ENCODE measurements around the gene LIPM.

DNA sequence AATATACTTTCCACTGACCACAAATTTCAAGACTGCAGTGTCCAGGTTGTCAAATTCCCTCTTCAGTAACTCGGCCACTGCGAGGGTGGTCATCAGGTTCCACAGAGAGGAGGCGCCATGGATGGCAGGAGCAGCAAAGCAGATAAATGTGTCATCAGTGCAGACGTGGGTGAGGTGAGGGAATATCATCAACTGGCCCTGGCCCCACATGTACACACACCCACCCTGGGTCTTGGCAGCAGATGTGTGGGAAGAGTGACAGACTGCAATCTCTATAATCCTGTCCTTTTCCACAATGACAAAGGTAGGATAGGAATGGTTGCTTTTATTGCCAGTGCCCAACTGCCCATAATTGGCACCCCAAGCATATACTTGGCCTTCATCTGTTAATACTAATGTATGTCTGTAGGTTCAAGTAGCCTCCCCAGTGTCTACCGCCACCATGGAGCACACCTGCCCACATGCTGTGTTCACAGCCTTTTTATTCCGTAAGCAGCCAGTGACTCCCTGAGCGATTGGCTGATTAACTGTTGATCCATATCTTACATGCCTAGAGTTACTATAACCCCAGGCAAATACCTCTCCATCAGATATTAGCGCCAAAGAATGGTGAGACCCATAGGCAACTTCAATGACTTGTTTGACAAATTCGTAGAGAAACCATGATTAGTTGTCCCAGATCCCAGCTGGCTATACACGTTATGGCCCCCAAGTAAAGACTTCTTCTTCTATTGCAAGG lies 16.3 kb upstream of the LIPM start:
- TF ChIP-seq IRF1 (CRISPR knock-in tag; IDR thresholded peaks at IDR 0.05; ENCODE audit: low read depth) (no peak), HMGXB4 (CRISPR knock-in tag; IDR thresholded peaks at IDR 0.05; ENCODE audit: borderline replicate concordance in 1 of 2, low read depth in 1 of 2) (no peak)
